GM19467 (cell line): ENCODE results near the gene GNG14.
"Not testable (repeated sequence)": the region's sequence is repeated elsewhere in the genome, so short reads cannot be mapped to it uniquely, and the experiment has no call there.

Experiments used
- ATAC-seq: cut with Tn5 transposase; IDR thresholded peaks from one replicate; pipeline ENCODE4 v1.9.1; 2021; ENCODE audit warnings: mild to moderate bottlenecking, moderate library complexity; ENCODE audit not compliant: unreplicated experiment

GNG14 gene

GRCh38 chr19:12687496-12688196 lies at the start of gene GNG14:
Gene GNG14 (plus strand): TSS chr19:12687998. CDS start chr19:12688049, 51 bp downstream.
- no peak for ATAC-seq

DNA sequence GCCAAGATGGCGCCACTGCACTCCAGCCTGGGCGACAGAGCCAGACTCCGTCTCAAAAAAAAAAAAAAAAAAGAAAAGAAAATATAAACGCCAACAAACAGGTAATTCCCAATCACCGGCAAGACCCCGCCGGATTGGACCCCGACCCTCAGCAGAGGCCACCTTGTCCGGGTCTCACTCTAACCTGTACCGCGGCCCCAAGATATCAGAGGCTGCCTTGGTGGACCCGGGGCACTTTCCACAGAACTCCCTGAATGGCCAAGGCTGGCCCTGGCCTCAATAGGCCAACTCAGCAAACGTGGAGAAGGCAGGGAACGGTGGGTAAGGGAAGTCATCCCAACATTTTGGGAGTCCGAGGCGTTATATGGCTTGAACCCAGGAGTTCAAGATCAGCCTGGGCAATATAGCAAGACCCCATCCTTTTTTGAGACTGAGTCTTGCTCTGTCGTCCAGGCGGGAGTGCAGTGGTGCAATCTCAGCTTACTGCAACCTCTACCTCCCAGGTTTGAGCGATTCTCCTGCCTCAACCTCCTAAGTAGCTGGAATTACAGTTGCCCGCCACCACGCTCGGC lies 49.1 kb upstream of the GNG14 start:
- ATAC-seq = no peak

DNA sequence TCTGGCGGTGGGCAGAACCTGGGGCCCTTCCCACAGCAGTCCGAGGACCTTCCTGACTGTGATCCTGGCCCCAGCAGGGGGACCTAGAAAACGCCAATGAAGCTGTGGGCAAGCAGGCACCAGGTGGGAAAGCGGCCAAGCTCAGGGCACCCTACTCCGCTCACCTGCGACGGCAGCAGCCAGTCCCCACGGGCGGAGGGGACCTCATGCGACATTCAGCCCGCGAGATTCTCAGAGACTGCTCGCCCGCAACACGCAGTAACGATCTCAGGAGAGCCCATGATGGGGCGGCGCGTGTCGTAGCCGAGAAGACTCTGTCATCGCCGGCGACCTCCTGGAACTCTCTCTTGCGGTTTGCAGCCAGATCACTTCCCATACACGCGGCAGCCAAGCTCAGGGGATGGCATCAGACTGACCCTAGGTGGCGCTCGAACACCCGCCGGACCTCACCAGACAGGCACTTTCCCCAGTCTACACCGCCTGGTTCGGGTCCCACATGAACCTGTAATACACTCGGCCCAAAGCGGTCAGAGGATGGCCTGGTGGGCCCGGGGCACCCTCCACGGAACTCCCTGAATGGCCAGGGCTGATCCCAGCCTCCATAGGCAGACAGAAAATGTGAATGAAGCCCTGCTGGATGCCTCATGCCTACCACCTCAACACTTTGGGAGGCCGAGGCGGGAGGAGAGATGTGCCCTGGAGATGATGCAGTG lies 47.7 kb upstream of the GNG14 start:
- ATAC-seq = no peak

DNA sequence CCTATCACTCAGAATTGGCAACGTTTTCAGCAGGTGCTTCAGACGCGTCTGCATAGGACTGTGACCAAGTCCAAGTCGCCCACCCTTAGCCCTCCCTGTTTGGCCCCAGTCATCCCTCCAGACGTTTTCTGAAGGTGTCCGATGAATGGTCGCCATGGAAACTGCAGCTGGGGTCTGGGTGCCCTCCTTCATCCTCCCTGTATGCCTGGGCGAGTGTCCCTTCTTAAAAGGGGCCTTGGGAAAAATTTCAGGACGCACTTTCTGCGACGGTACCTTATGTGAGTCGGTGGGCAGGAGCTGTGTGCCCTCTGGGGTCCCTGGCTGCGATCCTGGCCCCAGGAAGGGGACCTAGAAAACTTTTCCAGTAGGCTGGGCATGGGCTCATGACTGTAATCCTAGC lies 46.3 kb upstream of the GNG14 start:
- no peak for ATAC-seq

- ATAC-seq = no peak
Observed at GRCh38 chr19:12642506-12642905, 45.3 kb upstream of the GNG14 start.

GRCh38 chr19:12643716-12644115 lies 44.1 kb upstream of the GNG14 start:
- not testable (repeated sequence) for ATAC-seq

GRCh38 chr19:12646551-12646950 lies 41.2 kb upstream of the GNG14 start:
- ATAC-seq = no peak

DNA sequence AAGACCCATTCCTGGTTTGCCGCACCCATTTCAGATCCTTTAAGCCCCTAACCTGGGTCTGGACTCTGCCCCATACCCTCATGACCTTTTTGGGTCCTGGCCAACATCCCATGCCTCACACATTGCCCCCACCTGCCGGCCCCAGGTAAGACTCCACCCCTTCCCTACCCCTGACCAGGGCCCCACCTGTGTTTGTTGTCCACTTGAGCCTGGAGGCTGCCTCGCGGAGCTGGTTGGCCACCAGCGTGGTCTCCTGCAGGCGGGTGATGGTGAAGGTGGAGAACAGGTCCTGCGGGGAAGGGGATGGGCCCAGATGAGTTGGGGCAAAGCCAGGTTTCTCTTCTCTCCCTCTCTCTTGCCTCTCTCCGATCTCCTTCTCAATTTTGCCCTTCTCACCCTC lies 40.8 kb upstream of the GNG14 start:
- no peak for ATAC-seq

GRCh38 chr19:12647490-12648071 lies 40.2 kb upstream of the GNG14 start:
- no peak for ATAC-seq

DNA sequence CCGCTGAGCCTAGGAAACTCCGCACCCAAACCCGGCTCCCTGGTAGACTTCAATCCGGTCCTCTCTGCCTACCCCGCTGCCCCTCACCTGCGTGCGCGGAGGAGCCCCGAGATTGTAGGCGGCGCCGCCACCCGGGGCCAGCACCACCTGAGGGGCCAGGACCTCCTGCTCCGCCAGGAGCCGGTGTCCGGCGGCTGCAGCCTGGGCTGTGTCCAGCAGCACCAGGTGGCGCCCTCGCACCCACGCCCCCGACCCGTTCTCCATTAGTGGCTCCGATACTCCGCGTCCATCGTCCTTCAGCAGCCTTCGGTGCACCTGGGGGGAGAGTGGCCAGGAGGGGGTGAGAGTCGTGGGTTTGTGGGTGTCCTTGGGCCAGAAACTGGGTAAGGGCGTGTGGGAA lies 39.7 kb upstream of the GNG14 start:
- no peak for ATAC-seq

DNA sequence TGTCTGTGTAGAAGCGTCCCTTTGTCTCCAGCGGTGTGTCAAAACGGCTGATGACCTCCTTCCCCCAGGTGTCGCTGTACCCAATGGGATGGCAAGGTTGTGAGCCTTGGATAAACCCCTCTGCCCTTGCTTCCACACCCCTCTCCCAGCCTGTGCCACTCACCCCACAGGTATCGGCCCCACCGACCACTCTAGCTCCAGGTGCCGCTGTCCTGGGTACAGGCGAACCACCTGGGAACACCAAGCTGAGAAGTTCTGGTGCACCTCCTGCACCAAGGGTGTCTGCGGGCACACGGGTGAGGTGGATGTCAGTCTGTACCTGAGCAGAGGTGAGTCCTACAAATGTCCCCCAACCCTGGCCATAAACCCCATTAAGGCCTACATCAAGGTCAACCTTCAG lies 37.9 kb upstream of the GNG14 start:
- ATAC-seq = no peak

- ATAC-seq = no peak
Observed at GRCh38 chr19:12652219-12652618, 35.6 kb upstream of the GNG14 start.

- no peak for ATAC-seq
Observed at GRCh38 chr19:12655546-12655945, 32.3 kb upstream of the GNG14 start.

DNA sequence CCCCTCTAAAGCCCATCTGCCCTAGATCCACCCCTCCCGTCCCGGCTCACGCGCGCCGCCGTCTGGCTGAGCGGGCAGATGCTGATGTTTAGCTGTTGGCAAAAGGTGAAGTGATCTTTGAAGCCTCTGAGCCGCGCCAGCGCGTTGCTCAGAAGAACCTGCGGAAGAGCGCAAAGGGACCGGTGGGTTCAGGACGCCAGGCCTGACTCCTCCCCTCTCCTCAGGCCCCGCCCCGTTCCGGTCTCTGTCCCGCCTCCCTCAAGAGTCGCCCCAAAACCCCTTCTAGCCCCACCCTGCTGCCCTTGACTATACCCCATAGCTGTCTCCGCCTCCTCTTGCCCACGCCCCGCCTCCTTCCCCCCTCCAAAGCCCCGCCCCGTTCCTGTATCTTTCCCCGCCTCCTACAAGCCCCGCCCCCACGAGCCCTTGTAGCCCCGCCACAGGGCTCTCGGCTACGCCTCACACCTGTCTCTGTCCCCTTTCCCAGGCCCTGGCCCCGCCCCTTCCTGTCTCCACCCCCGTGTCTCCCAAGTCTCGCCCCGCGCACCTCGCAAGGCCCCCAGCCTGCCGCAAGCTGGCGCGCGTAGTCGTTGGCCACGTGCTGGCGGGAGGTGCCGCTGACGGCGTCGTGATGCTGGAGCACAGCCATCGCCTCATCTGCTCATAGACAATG lies 30.8 kb upstream of the GNG14 start:
- ATAC-seq = no peak

DNA sequence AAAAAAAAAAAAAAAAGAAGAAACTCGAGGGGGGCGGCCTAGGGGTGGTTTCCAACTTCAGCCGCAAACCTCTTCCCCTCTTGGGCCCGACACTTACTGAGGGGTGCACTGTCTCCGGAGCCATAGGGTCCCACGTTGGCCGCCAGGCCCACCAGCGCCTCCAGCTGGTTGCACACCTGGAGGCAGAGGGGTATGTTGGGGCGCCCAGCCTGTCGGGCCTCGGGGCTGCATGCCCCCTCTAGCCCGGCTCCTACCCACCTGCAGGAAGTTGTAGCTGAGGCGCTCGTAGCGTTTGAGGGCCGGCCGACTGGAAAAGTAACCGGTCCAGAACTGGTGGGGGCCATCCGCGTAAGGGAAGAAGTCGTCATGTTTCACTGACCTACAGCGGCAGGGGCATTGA lies 29.8 kb upstream of the GNG14 start:
- ATAC-seq = no peak

- no peak for ATAC-seq
Observed at GRCh38 chr19:12660980-12661379, 26.8 kb upstream of the GNG14 start.

DNA sequence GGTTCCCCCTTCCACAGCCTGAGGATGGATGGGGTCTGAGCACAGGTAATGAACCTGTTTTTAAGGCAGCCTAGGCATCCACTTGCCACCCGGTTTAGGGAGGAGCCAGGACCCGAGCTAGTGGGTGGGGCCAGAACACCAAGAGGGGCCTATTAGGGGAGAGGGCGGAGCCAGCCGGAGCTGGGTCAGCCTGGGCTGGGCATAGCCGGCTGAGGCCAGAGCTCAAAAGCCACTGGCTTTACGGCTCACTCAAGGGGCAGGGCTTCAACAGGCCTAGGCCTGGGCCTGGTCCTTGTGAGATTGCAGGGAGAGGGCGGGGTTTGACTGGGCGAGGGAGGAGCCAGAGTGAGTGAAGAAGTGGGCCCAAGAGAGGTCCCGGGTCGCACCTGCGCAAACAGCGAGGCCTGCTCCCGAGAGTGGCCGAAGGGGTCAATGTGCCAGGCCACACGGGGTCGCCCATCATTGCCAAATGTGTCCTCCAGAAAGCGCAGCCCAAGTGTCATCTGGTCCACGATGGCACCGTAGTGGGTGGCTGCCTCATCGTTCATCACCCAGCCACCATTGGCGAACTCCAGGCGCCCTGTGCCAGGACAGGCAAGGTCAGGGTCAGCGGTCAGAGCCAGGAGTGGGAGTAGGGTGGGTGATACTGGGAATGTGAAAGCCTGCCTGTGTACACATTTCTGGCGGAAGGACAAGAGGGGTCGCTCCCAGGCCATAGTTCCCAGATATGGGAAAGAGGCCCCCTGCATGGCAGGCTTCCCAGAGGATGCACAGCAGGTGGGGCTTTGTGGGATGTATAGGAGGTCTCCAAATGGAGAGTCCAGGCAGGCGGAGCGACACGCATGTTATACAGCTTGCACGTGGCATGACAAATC lies 23.2 kb upstream of the GNG14 start:
- ATAC-seq = no peak

DNA sequence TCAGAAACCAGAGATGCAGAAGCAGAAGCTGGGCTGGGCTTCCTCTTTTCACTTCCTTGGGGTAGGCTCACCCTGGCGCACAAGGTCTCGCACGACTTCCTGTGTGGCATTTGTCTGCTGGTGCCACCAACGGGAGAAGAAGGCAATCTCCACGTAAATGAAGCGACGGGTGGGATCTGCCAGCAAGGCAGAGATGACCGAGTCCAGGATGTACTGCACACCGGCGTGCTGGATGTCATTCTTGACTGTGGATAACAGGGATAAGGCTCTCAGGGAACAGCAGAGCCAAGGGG lies 22.6 kb upstream of the GNG14 start:
- no peak for ATAC-seq

DNA sequence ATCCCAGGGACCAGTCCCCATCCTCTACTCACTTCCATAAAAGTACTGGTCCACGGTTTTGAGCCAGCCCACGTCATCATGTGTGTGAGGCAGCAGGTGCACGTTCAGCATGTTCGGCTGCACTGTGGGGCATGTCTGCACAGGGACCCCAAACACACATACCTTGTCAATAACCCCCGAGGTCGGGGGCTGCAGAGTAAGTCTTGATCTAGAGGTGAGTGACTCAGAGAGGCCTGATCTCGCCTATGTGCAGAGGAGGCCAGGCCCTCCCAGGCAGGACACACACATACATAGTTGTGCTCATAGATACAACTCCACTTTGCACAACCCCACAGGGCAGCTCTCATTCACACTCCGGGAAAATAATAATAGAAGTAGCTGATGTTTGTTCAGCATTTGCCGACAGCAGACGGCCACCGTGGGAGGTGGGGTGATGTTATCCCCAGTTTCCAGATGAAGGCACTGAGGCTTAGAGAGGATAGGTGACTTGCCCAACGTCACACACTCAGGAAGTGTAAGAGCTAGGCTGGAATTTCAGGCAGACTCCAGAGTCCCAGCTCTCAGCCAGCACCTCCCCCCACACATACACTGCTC lies 22.0 kb upstream of the GNG14 start:
- ATAC-seq = no peak
